Calu3 (cell line): ENCODE results near the gene ALCAM. TPM values are rescaled to one million over a fixed set of nuclear protein-coding genes. Genes with fewer than 3 reads are reported as not detected.

Experiments
- BruUV-seq: library from RNA; stranded (reverse); fragments of 400-500 nt; replicated peaks from 2 replicates; lab custom pipeline; 2021; lab: Mats Ljungman, UMichigan
- CTCF ChIA-PET: fragments of 300-600 bp; sonication (Branson Sonifier 250); formaldehyde crosslinking; loops from one replicate; lab custom pipeline; 2022; ENCODE audit warnings: antibody characterized with exemption; lab: Charles Lee
- DNase-seq: peaks from one replicate; pipeline ENCODE4 v3.0.0; 2022
- H3K27ac Mint-ChIP-seq: one replicate; pipeline ENCODE4 v1.8.0; 2022; ENCODE audit warnings: mixed read lengths; ENCODE audit not compliant: unreplicated experiment
- H3K27me3 Mint-ChIP-seq: one replicate; pipeline ENCODE4 v1.8.0; 2022; ENCODE audit warnings: mixed read lengths; ENCODE audit not compliant: unreplicated experiment
- H3K36me3 Mint-ChIP-seq: one replicate; pipeline ENCODE4 v1.8.0; 2022; ENCODE audit warnings: mild to moderate bottlenecking, moderate library complexity, mixed read lengths; ENCODE audit not compliant: insufficient read depth, unreplicated experiment
- H3K4me1 Mint-ChIP-seq: one replicate; pipeline ENCODE4 v1.8.0; 2022; ENCODE audit warnings: mild to moderate bottlenecking, low read depth, mixed read lengths; ENCODE audit not compliant: unreplicated experiment
- H3K4me3 Mint-ChIP-seq: one replicate; pipeline ENCODE4 v1.8.0; 2022; ENCODE audit warnings: mild to moderate bottlenecking, low read depth, moderate library complexity, mixed read lengths; ENCODE audit not compliant: unreplicated experiment
- H3K9me3 Mint-ChIP-seq: one replicate; pipeline ENCODE4 v1.8.0; 2022; ENCODE audit warnings: low read depth, mixed read lengths; ENCODE audit not compliant: unreplicated experiment
- intact Hi-C: fragments of 100-400 bp; cut with micrococcal nuclease; formaldehyde crosslinking; loops from one replicate; pipeline ENCODE4 v1.10.0; 2022; ENCODE audit not compliant: unreplicated experiment
- total RNA-seq: library from RNA; stranded (reverse); gene quantifications from 2 replicates; pipeline ENCODE4 v1.2.3, GENCODE V29; 2022
- TF ChIP-seq, protein P1 (sequence below): fragments of 200-600 bp; IDR thresholded peaks from one replicate; pipeline ENCODE4 v1.8.0; 2022; ENCODE audit warnings: antibody characterized with exemption; ENCODE audit not compliant: unreplicated experiment

The ALCAM gene
- total RNA-seq, 1 experiment from 2014 or later: 166 TPM

- Mint-ChIP-seq H3K4me1 (peaks cover 33% of the 10 kb centered on the region), H3K27me3 (no peaks in the 10 kb centered on the region), H3K27ac (no peak overlapping the region), H3K9me3 (peaks cover under 1% of the 10 kb centered on the region), H3K4me3 (no peak overlapping the region), H3K36me3 (no peaks in the 10 kb centered on the region)
- intact Hi-C loops: no loop called here
- DNase-seq: no peak
- TF ChIP-seq, protein P1, sequence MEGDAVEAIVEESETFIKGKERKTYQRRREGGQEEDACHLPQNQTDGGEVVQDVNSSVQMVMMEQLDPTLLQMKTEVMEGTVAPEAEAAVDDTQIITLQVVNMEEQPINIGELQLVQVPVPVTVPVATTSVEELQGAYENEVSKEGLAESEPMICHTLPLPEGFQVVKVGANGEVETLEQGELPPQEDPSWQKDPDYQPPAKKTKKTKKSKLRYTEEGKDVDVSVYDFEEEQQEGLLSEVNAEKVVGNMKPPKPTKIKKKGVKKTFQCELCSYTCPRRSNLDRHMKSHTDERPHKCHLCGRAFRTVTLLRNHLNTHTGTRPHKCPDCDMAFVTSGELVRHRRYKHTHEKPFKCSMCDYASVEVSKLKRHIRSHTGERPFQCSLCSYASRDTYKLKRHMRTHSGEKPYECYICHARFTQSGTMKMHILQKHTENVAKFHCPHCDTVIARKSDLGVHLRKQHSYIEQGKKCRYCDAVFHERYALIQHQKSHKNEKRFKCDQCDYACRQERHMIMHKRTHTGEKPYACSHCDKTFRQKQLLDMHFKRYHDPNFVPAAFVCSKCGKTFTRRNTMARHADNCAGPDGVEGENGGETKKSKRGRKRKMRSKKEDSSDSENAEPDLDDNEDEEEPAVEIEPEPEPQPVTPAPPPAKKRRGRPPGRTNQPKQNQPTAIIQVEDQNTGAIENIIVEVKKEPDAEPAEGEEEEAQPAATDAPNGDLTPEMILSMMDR: no peak
- CTCF ChIA-PET: interaction anchor here (0.6 kb wide), 1 partner anchor 819 kb away, joined by 4 read pairs; no protein-coding TSS in a partner anchor
- no TSS peak for BruUV-seq
Observed at GRCh38 chr3:105456017-105456416, 89.3 kb downstream of the ALCAM start.

GRCh38 chr3:105458518-105459215, 92.0 kb downstream of the ALCAM start:
- H3K4me1 Mint-ChIP-seq: peaks cover 28% of the 10 kb centered on the region
- no peak for DNase-seq
- H3K27ac Mint-ChIP-seq: no peak overlapping the region
- H3K27me3 Mint-ChIP-seq: no peaks in the 10 kb centered on the region
- H3K4me3 Mint-ChIP-seq: no peak overlapping the region
- H3K36me3 Mint-ChIP-seq: no peaks in the 10 kb centered on the region
- TF ChIP-seq, protein P1: no peak
- H3K9me3 Mint-ChIP-seq: no peaks in the 10 kb centered on the region
- BruUV-seq: no TSS peak
- intact Hi-C loops: no loop called here
- CTCF ChIA-PET: no interaction called here

DNA sequence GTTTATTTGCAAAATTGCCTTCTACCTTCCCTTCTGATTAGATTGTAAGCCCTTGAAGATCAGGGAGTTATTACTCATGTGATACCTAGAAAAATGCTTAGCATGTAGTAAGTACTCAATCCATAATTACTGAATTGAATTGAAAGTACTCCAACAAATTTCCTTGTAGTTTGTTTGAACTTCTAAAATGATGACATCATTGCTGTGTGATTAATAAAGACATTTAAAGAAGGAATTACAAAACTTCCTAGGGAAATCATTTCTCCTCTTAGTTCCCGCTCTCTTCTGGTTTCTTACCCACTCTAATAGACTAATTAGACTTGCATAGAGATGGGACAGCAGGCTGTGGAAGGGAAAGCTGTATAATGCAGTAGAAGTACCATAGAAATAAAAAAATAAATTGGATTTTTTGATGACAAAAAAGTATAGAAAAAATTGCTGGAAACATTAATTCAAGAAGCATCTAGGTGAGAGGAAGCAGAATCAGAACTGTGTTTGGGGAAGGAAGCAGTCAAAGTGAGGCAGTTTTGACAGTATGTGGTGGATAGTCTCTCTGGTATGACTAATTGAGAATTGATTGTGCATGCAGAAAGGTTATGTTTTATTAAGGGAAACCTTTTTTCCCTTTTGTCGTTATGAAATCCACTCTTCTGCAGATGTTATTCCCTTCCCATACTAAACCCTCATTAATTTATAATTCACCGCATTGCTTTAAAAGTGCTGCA, 93.0 kb downstream of the ALCAM start:
- Mint-ChIP-seq H3K9me3 (no peaks in the 10 kb centered on the region), H3K27me3 (no peaks in the 10 kb centered on the region), H3K4me3 (no peak overlapping the region), H3K4me1 (peaks cover 31% of the 10 kb centered on the region), H3K36me3 (no peaks in the 10 kb centered on the region), H3K27ac (no peak overlapping the region)
- TF ChIP-seq, protein P1: no peak
- intact Hi-C loops: no loop called here
- no peak for DNase-seq
- no TSS peak for BruUV-seq
- CTCF ChIA-PET: no interaction called here

DNA sequence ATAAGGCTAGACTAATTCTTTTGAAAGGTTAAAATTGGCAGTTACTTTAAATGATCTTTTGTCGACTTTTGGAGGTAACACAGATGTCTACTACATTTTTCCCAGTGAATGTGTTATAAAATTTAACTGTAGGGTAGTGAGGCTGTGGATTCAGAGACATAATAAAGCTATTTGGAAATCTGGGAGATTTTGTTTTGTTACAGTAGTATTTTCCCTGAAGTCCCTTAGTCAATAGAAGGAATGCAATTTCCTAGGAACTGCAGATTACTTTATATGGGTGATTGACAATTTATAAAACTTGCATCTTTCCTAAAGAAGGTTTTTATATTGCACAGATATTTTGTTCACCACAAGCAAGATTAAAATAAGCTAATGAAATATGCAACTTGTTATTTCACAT, 96.9 kb downstream of the ALCAM start:
- no TSS peak for BruUV-seq

More for the DNA sequence above, 96.9 kb downstream of the ALCAM start:
- no peaks in the 10 kb centered on the region for H3K9me3 Mint-ChIP-seq
- H3K4me3 Mint-ChIP-seq: no peak overlapping the region
- H3K27me3 Mint-ChIP-seq: no peaks in the 10 kb centered on the region
- peaks cover 38% of the 10 kb centered on the region for H3K4me1 Mint-ChIP-seq
- TF ChIP-seq, protein P1: no peak
- H3K36me3 Mint-ChIP-seq: no peaks in the 10 kb centered on the region
- no peak for DNase-seq
- intact Hi-C loops: no loop called here
- CTCF ChIA-PET: no interaction called here
- no peak overlapping the region for H3K27ac Mint-ChIP-seq
